NCI-H1105 (cell line): ENCODE results near the gene SUMO2.

Source experiments
- DNase-seq: peaks from one replicate; lab custom pipeline; 2025; lab: John Stamatoyannopoulos, UW

Gene SUMO2

GRCh38 chr17:75124041-75124818 is 58.5 kb downstream of the SUMO2 start:
- DNase-seq: no peak

GRCh38 chr17:75118307-75118706 is 64.5 kb downstream of the SUMO2 start:
- no peak for DNase-seq

- no peak for DNase-seq
Observed at GRCh38 chr17:75116737-75117136, 66.0 kb downstream of the SUMO2 start.
